Measurements from ENCODE around the gene XPO1.
"Not testable (repeated sequence)": the region's sequence is repeated elsewhere in the genome, so short reads cannot be mapped to it uniquely, and the experiment has no call there.

The XPO1 gene

GRCh38 chr2:61465045-61465444 is 73.1 kb downstream of the XPO1 start:
- no peak for DNase-seq

GRCh38 chr2:61463769-61464475 is 74.2 kb downstream of the XPO1 start:
- DNase-seq = no peak

- DNase-seq = no peak
These were observed 76.8 kb downstream of the XPO1 start for GRCh38 chr2:61461404-61461803.

- DNase-seq = no peak
These were observed 78.0 kb downstream of the XPO1 start for GRCh38 chr2:61460163-61460562.

GRCh38 chr2:61456746-61457420 is 81.3 kb downstream of the XPO1 start:
- DNase-seq = no peak

GRCh38 chr2:61456070-61456745 is 81.9 kb downstream of the XPO1 start:
- no peak for DNase-seq

GRCh38 chr2:61454972-61455371 is 83.2 kb downstream of the XPO1 start:
- not testable (repeated sequence) for DNase-seq

- DNase-seq = no peak
These were observed 83.8 kb downstream of the XPO1 start for GRCh38 chr2:61454383-61454782.

- DNase-seq = no peak
These were observed 85.8 kb downstream of the XPO1 start for GRCh38 chr2:61452392-61452791.

GRCh38 chr2:61451178-61451577 is 87.0 kb downstream of the XPO1 start:
- no peak for DNase-seq

GRCh38 chr2:61450144-61450543 is 88.0 kb downstream of the XPO1 start:
- DNase-seq = peak; percentile 7

- no peak for DNase-seq
These were observed 89.9 kb downstream of the XPO1 start for GRCh38 chr2:61448229-61448628.

- not testable (repeated sequence) for DNase-seq
These were observed 91.2 kb downstream of the XPO1 start for GRCh38 chr2:61446971-61447370.

GRCh38 chr2:61443342-61444041 is 94.7 kb downstream of the XPO1 start:
- no peak for DNase-seq

- DNase-seq = no peak
These were observed 98.7 kb downstream of the XPO1 start for GRCh38 chr2:61439241-61440002.

- DNase-seq = no peak
These were observed 99.5 kb downstream of the XPO1 start for GRCh38 chr2:61438670-61439069.

- no peak for DNase-seq
These were observed 101.0 kb downstream of the XPO1 start for GRCh38 chr2:61437170-61437569.

- no peak for DNase-seq
These were observed 102.1 kb downstream of the XPO1 start for GRCh38 chr2:61436092-61436491.

GRCh38 chr2:61435291-61435690 is 102.9 kb downstream of the XPO1 start:
- no peak for DNase-seq

- DNase-seq = no peak
These were observed 103.8 kb downstream of the XPO1 start for GRCh38 chr2:61434314-61434713.

- no peak for DNase-seq
These were observed 104.5 kb downstream of the XPO1 start for GRCh38 chr2:61433606-61434005.

GRCh38 chr2:61432990-61433389 is 105.2 kb downstream of the XPO1 start:
- DNase-seq = no peak

- DNase-seq = no peak
These were observed 106.8 kb downstream of the XPO1 start for GRCh38 chr2:61431345-61431744.

All from NK-92 treated with Interleukin-12 subunit alpha and Interleukin-12 subunit beta, amount 100 ng/mL, for 24 hours (cell line).